Stimulated activated CD4-positive, alpha-beta T cell treated with anti-CD3 and anti-CD28 coated beads, Interleukin-2, amount 100 ng/mL, for 48 hours (primary cell): ENCODE measurements around the gene KCNAB3.
"Not testable (repeated sequence)": the region's sequence is repeated elsewhere in the genome, so short reads cannot be mapped to it uniquely, and the experiment has no call there.

Experiments used
- DNase-seq, 2 donors: peaks; one replicate each; pipeline ENCODE4 v3.0.0-alpha.2; 2020

The KCNAB3 gene

GRCh38 chr17:7929158-7930023 is at the start of gene KCNAB3:
TSS of gene KCNAB3 (minus strand) at chr17:7929856. CDS start at chr17:7929435, 421 bp downstream.
- peak; percentile 30 to 48 for DNase-seq

- DNase-seq, result no peak
These were observed 48.1 kb upstream of the KCNAB3 start for GRCh38 chr17:7977805-7978204.

- no peak for DNase-seq
These were observed 47.4 kb upstream of the KCNAB3 start for GRCh38 chr17:7977039-7977438.

- DNase-seq, result no peak
These were observed 45.0 kb upstream of the KCNAB3 start for GRCh38 chr17:7974638-7975131.

- DNase-seq, result no peak
These were observed 42.6 kb upstream of the KCNAB3 start for GRCh38 chr17:7972131-7972785.

- DNase-seq, result no peak
These were observed 42.0 kb upstream of the KCNAB3 start for GRCh38 chr17:7971651-7972050.

- DNase-seq, result no peak
These were observed 39.8 kb upstream of the KCNAB3 start for GRCh38 chr17:7969433-7969832.

- no peak for DNase-seq
These were observed 38.1 kb upstream of the KCNAB3 start for GRCh38 chr17:7967751-7968150.

GRCh38 chr17:7961421-7961820 is 31.8 kb upstream of the KCNAB3 start:
- no peak for DNase-seq

DNA sequence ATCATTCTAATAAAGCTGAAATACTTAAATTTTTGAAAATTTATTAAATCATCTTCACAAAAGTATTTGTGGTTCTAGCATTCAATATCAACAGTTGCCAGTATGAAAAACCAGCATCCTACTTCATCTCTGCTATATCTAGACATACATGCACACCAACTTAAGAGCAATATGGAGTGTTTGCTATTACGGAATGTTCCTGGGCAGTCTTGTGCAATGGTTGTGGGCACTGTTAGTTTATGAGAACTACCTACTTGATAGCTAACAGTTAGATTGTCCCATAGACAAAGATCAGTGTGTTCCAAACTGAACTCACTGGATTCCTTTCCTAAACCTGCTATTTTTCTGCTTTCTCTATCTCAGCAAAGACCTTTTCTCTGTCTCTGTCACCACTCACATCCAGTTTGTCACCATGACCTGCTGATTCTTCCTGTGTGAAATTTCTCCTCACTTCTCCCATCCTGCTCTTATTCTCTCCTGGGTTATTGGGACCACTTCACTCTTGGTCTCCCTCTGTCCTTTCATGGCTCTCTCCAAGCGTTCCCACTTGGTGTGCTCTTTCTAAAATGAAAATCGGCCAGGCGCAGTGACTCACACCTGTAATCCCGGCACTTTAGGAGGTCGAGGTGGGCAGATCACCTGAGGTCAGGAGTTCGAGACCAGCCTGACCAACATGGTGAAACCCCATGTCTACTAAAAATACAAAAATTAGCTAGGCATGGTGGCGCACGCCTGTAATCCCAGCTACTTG is 30.0 kb upstream of the KCNAB3 start:
- DNase-seq, result no peak

- no peak for DNase-seq
These were observed 26.7 kb upstream of the KCNAB3 start for GRCh38 chr17:7956228-7956965.

DNA sequence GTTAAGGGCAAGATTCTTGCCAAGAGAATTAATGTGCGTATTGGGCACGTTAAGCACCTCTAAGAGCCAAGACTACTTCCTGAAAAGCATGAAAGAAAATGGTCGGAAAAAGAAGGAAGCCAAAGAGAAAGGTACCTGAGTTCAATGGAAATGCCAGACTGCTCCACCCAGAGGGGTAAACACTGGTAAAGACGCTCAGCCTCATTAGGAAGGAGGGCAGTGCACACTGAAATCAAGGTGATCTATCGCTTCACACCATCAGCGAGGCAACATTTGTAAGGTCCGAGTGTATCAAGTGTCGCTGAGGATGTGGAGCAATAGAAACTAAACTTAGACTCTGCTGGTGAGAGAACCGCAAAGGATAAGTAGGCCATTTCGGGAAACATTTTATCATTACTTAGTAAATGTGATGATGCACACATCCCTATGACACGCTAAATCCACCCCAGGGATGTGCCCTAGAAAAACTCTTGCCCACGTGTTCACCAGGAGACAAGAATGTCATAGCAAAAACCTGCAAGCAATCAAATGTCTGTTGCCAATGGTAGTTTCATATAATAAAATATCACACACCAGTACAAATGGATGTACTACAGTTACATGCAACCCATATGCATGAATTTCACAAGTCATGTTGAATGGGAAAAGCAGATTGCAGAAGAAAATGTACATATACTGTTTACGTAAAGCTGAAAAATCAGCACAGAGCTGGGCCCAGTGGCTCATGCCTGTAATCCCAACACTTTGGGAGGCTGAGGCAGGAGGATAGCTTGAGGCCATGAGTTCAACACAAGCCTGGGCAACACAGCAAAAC is 26.0 kb upstream of the KCNAB3 start:
- DNase-seq, result no peak

GRCh38 chr17:7953266-7953665 is 23.6 kb upstream of the KCNAB3 start:
- not testable (repeated sequence) for DNase-seq

DNA sequence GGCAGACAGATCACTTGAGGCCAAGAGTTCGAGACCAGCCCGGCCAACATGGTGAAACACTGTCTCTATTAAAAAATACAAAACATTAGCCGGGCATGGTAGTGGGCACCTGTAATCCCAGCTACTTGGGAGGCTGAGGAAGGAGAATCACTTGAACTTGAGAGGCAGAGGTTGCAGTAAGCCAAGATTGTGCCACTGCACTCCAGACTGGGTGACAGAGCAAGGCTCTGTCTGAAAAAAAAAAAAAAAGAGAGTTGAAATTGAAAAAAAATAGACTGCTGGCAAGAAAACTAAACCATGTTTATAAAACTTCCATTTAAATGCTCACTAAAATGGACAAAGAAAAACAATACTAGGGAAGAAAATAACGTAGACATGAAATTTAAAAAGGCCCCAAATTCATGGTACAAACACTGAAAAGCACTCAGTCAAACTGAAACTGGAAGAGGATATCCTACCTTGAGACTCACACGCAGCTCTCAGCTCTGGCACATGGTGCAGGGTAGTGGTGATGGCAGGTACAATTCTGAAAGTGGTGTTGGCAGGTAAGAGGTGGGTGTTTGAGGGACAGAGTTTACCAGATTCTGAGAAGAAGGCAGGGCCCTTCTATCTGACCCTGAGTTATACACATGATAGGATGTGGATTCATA is 21.6 kb upstream of the KCNAB3 start:
- DNase-seq, result peak; percentile 18 to 32

DNA sequence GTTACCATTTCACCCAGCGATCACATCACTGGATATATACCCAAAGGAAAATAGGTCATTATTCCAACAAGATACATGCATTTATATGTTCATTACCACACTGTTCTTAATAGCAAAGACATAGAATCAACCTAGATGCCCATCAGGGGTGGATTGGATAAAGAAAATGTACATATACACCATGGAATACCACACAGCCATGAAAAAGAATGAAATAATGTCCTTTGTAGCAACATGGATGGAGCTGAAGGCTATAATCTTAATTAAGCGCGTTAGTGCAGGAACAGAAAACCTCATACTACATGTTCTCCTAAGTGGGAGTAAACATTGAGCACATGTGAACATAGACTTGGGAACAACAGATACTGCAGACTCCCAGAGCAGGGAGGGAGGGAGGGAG is 20.9 kb upstream of the KCNAB3 start:
- no peak for DNase-seq

GRCh38 chr17:7947651-7948050 is 18.0 kb upstream of the KCNAB3 start:
- DNase-seq, result no peak

DNA sequence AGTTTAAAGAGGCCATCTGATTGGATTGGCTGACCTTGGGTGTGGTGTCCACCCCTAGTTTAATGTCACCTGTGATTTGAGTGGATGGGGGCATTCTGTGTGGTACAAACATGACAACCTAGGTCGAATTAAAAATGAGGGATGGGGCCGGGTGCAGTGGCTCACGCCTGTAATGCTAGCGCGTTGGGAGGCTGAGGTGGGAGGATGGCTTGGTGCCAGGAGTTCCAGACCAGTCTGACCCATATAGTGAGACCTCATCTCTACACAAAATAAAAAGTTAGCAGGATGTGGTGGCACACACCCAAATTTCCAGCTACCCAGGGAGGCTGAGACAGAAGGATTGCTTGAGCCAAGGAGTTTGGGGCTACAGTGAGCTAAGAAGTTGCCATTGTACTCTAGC is 16.8 kb upstream of the KCNAB3 start:
- DNase-seq, result no peak

DNA sequence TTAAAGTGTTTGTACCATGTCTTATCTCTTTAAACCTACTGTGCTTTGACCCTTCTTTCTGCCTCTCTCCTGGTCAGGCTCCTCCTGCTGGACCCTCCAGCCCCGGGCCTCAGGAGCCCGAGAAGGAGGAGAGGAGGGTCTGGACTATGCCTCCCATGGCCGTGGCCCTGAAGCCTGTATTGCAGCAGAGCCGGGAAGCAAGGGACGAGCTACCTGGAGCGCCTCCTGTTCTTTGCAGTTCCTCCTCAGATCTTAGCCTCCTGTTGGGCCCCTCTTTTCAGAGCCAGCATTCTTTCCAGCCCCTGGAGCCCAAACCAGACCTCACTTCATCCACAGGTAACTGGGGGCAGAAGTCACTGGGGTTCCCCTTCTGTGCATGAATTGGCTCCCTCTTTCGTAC is 16.0 kb upstream of the KCNAB3 start:
- DNase-seq, result no peak

- DNase-seq, result no peak
These were observed 14.7 kb upstream of the KCNAB3 start for GRCh38 chr17:7944326-7944725.

DNA sequence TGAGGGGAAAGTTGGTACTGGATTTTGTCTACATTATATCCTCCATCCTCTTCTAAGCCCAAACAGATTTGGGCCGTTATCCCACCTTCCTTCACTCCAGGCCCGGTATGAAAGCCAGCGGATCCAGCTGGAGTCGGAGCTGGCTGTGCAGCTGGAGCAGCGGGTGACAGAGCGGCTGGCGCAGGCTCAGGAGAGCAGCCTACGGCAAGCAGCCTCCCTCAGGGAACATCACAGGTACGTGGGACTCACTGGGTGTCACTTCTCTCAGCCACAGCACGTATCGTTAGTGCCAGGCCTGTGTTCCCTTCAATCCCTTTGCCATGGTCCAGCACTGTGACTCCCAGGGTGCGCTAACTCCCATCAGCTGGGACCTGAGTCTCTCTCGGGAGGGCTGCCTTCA is 13.6 kb upstream of the KCNAB3 start:
- no peak for DNase-seq

GRCh38 chr17:7940743-7941142 is 11.1 kb upstream of the KCNAB3 start:
- DNase-seq, result no peak
